Rectal smooth muscle tissue (tissue), 1 donor: Measurements from ENCODE around the gene DIABLO.
"Not testable (repeated sequence)": the region's sequence is repeated elsewhere in the genome, so short reads cannot be mapped to it uniquely, and the experiment has no call there.

Experiments
- H3K27ac ChIP-seq: one replicate; pipeline ENCODE4 v1.7.0; 2013; ENCODE audit warnings: low read depth, low read length, inconsistent platforms
- H3K27me3 ChIP-seq: one replicate; pipeline ENCODE4 v1.7.0; 2013; ENCODE audit warnings: low read length; ENCODE audit not compliant: control insufficient read depth, insufficient read depth
- H3K36me3 ChIP-seq: one replicate; pipeline ENCODE4 v1.7.0; 2013; ENCODE audit warnings: low read length; ENCODE audit not compliant: control insufficient read depth, insufficient read depth
- H3K4me1 ChIP-seq: one replicate; pipeline ENCODE4 v1.7.0; 2013; ENCODE audit warnings: low read length; ENCODE audit not compliant: control insufficient read depth, insufficient read depth
- H3K4me3 ChIP-seq: one replicate; pipeline ENCODE4 v1.7.0; 2013; ENCODE audit warnings: low read length
- H3K9ac ChIP-seq: one replicate; pipeline ENCODE4 v1.7.0; 2013; ENCODE audit warnings: low read length

DIABLO gene

DNA sequence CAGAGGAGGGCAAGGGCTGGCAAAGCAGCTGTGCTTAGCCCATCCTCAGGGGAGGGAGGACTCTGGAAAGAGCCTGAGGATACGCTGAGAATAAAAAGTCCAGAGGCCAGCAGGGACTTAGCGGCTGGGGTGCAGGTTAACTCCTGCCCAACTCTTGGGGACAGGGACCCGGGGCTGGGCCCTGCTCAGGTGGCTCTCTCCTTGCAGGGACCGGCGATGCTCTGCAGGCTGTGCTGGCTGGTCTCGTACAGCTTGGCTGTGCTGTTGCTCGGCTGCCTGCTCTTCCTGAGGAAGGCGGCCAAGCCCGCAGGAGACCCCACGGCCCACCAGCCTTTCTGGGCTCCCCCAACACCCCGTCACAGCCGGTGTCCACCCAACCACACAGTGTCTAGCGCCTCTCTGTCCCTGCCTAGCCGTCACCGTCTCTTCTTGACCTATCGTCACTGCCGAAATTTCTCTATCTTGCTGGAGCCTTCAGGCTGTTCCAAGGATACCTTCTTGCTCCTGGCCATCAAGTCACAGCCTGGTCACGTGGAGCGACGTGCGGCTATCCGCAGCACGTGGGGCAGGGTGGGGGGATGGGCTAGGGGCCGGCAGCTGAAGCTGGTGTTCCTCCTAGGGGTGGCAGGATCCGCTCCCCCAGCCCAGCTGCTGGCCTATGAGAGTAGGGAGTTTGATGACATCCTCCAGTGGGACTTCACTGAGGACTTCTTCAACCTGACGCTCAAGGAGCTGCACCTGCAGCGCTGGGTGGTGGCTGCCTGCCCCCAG, 19.6 kb downstream of the DIABLO start:
- no peak overlapping the region for H3K9ac ChIP-seq
- peaks cover 7% of the 10 kb centered on the region for H3K27me3 ChIP-seq
- peaks cover 17% of the 10 kb centered on the region for H3K36me3 ChIP-seq
- H3K4me3 ChIP-seq: no peak overlapping the region
- no peak overlapping the region for H3K27ac ChIP-seq
- H3K4me1 ChIP-seq: no peaks in the 10 kb centered on the region

- H3K4me1 ChIP-seq: no peaks in the 10 kb centered on the region
- H3K27ac ChIP-seq: no peak overlapping the region
- peaks cover 14% of the 10 kb centered on the region for H3K36me3 ChIP-seq
- no peak overlapping the region for H3K9ac ChIP-seq
- H3K4me3 ChIP-seq: no peak overlapping the region
- H3K27me3 ChIP-seq: peaks cover 10% of the 10 kb centered on the region
These were observed 20.6 kb downstream of the DIABLO start for GRCh38 chr12:122205053-122205925.

DNA sequence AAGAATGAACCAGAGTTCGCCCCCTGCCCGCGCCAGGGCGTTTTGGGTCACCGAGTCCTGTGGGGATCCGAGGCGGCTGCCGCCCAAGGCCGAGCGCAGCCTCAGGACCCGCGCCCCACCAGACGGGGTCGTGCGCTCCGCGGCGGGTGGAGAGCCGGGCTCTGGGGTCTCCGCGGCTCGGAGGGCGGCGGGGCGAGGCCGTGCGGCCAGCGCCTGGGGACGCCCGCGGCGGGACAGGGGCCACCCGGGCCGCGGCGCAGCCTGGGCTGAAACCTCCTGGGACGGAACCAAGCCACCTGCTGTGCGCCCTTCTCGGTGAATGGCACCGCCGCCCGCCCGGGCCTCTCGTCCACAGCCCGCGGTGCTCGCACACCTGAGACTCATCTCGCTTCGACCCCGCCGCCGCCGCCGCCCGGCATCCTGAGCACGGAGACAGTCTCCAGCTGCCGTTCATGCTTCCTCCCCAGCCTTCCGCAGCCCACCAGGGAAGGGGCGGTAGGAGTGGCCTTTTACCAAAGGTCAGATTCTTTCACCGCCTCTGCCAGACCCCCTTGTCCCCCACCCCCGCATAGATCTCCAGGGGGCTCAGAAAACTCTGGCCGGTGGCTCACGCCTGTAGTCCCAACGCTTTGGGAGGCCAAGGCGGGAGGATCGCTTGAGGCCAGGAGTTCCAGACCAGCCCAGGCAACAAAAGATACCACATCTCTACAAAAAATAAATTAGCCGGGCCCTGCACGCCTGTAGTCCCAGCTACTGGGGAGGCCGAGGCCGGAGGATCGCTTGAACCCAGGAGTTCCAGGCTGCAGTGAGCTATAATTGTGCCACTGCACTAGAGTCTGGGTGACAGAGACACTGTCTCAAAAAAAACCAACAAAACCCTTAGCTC, 21.4 kb downstream of the DIABLO start:
- Histone ChIP-seq H3K27me3 (peaks cover 10% of the 10 kb centered on the region), H3K4me1 (no peaks in the 10 kb centered on the region), H3K27ac (no peak overlapping the region), H3K9ac (no peak overlapping the region), H3K36me3 (peaks cover 14% of the 10 kb centered on the region), H3K4me3 (peak overlapping the region; percentile 69)

DNA sequence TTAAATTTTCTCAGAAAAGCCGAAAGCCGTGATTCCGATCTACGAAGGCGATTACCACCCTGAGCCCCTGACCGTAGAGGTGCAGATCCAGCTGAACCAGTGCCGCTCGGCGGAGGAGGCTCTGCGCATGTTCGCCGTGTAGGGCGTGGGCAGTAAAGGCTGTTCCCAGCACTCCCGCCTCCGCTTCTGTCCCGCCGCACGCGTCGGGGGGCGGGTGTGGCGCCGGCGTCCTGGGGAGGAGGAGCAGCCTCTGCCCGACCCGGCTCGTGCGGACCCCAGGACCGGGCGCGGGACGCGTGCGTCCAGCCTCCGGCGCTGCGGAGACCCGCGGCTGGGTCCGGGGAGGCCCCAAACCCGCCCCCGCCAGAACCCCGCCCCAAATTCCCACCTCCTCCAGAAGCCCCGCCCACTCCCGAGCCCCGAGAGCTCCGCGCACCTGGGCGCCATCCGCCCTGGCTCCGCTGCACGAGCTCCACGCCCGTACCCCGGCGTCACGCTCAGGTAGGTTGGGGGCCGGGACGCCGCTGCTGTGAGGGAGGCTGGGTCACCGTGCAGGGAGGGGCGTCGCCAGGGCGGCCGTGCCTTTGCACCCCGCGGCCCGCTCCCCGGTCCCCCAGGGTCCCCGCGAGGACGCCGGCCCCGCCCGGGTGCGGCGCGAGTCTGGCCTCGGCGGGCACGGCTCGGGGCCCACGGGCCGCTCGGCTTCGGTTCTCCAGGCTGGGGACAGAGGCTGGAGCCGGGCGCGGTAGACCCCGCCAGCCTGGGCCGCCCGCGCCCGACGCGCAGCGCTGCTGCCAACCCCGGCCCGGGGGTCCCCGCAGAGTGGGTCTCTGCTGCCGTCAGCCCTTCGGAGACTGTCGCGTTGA, 22.3 kb downstream of the DIABLO start, which contains the start of gene B3GNT4:
Gene B3GNT4, plus strand, starts transcription at position 409 of the 866 bp plus-strand sequence. CDS start 910 bp downstream, outside the sequence.
- Histone ChIP-seq H3K4me1 (no peaks in the 10 kb centered on the region), H3K36me3 (peaks cover 14% of the 10 kb centered on the region), H3K27me3 (peaks cover 10% of the 10 kb centered on the region), H3K4me3 (peak within 1 kb of the TSS; percentile 69), H3K27ac (no peak within 1 kb of the TSS), H3K9ac (no peak within 1 kb of the TSS)

GRCh38 chr12:122202811-122203210, 23.0 kb downstream of the DIABLO start:
- H3K27me3 ChIP-seq, H3K36me3 ChIP-seq, H3K4me1 ChIP-seq, H3K27ac ChIP-seq, H3K9ac ChIP-seq: not testable (repeated sequence)
- peak overlapping the region; percentile 69 for H3K4me3 ChIP-seq

GRCh38 chr12:122202017-122202416, 23.8 kb downstream of the DIABLO start:
- Histone ChIP-seq H3K4me3 (no peak overlapping the region), H3K9ac (no peak overlapping the region), H3K27ac (no peak overlapping the region), H3K4me1 (no peaks in the 10 kb centered on the region), H3K27me3 (peaks cover 10% of the 10 kb centered on the region), H3K36me3 (no peaks in the 10 kb centered on the region)

GRCh38 chr12:122201381-122201780, 24.5 kb downstream of the DIABLO start:
- H3K27ac ChIP-seq: no peak overlapping the region
- no peak overlapping the region for H3K4me3 ChIP-seq
- no peaks in the 10 kb centered on the region for H3K4me1 ChIP-seq
- no peaks in the 10 kb centered on the region for H3K36me3 ChIP-seq
- H3K9ac ChIP-seq: no peak overlapping the region
- peaks cover 10% of the 10 kb centered on the region for H3K27me3 ChIP-seq

DNA sequence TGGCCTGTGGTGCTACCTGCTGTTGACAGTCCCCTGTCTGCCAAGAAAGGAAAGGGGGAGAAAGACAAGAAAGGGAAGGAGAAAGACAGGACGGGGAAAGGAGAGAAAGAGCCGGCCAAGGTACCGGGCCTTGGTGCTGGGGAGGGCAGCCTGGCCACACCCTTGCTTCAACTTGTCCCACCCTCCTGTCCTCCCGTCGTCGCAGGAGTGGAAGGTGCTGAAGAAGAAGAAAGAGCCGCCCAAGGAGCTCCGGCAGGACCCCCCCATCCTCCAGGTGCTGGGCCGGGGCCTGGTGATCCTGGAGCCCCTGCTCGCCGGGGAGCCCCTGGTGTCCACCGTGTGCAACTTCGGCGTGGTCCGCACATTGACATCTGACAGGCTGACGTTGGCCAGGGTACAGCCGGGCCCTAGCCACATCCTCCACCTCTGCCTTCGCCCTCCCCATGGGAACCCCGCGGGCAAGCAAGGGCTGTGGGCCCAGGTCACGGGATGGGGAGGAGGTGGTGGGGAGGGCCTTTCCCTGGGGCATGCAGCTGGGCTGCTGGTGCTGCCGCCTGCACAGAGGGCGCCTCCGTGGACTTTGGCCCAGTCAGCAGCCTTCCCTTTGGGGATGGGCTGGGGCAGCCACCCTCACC, 25.2 kb downstream of the DIABLO start:
- no peak overlapping the region for H3K27ac ChIP-seq
- H3K4me1 ChIP-seq: no peaks in the 10 kb centered on the region
- no peak overlapping the region for H3K4me3 ChIP-seq
- no peak overlapping the region for H3K9ac ChIP-seq
- no peaks in the 10 kb centered on the region for H3K36me3 ChIP-seq
- peaks cover 7% of the 10 kb centered on the region for H3K27me3 ChIP-seq

- Histone ChIP-seq H3K4me3 (no peak overlapping the region), H3K9ac (no peak overlapping the region), H3K27ac (no peak overlapping the region), H3K27me3 (peaks cover 7% of the 10 kb centered on the region), H3K4me1 (no peaks in the 10 kb centered on the region), H3K36me3 (no peaks in the 10 kb centered on the region)
These were observed 26.1 kb downstream of the DIABLO start for GRCh38 chr12:122199484-122200355.

DNA sequence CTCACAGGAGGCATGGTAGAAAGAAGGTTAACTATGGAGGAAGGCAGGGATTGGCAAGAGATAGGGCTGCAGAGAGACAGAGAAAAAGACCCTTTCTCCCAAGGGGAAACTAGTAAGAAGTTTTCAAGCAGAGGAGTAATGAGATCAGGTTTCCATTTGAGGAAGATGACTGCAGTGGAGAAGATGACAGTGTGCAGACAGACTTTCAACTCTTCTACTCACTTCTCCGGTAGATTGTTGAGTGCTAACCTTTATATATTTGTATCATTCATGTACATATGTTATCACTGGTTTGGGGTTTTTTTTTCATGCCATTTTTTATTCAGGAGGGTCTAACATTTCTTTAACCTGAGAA, 28.3 kb downstream of the DIABLO start:
- Histone ChIP-seq H3K36me3 (no peaks in the 10 kb centered on the region), H3K9ac (no peak overlapping the region), H3K4me3 (no peak overlapping the region), H3K4me1 (no peaks in the 10 kb centered on the region), H3K27ac (no peak overlapping the region), H3K27me3 (peaks cover 2% of the 10 kb centered on the region)
